ENCODE results near the gene TES.

GRCh38 chr7:116208919-116209318 is 1.4 kb upstream of the TES start:
- TF ChIP-seq TAF1 (IDR thresholded peaks at IDR 0.05; ENCODE audit: borderline replicate concordance, insufficient read depth, low read length) (no peak), POLR2AphosphoS5 (IDR thresholded peaks at IDR 0.05; ENCODE audit: low read depth, low read length) (no peak)
